Neural cell (in vitro differentiated cells): ENCODE data around the gene VPS54.

Source experiments
- CTCF ChIP-seq: fragments of 450-650 bp; IDR thresholded peaks from 2 replicates; pipeline ENCODE4 v1.5.1; 2014; ENCODE audit warnings: antibody characterized with exemption, mild to moderate bottlenecking, moderate library complexity; ENCODE audit not compliant: poor library complexity, severe bottlenecking
- EP300 ChIP-seq: fragments of 450-650 bp; conservative IDR thresholded peaks from 2 replicates; pipeline ENCODE4 v1.6.1; 2014; ENCODE audit warnings: antibody characterized with exemption, mild to moderate bottlenecking, moderate library complexity; ENCODE audit not compliant: poor library complexity, severe bottlenecking
- EZH2 ChIP-seq: fragments of 200-600, 300-800 bp; shearing (Covaris generic), sonication (generic); IDR thresholded peaks from 2 replicates; pipeline ENCODE4 v1.6.1; 2014; ENCODE audit warnings: antibody characterized with exemption, low read length, borderline replicate concordance, mild to moderate bottlenecking; ENCODE audit not compliant: insufficient read depth, poor library complexity, severe bottlenecking
- POLR2AphosphoS5 ChIP-seq: IDR thresholded peaks from 2 replicates; pipeline ENCODE4 v1.6.1; 2012
- RAD21 ChIP-seq: fragments of 450-650 bp; conservative IDR thresholded peaks from 2 replicates; pipeline ENCODE4 v1.6.1; 2014; ENCODE audit warnings: antibody characterized with exemption, mild to moderate bottlenecking, moderate library complexity
- REST ChIP-seq: IDR thresholded peaks from 2 replicates; pipeline ENCODE4 v1.6.1; 2012; ENCODE audit warnings: borderline replicate concordance
- SMC3 ChIP-seq: fragments of 450-650 bp; conservative IDR thresholded peaks from 2 replicates; pipeline ENCODE4 v1.6.1; 2014; ENCODE audit warnings: antibody characterized with exemption, mild to moderate bottlenecking, moderate library complexity; ENCODE audit not compliant: poor library complexity
- TAF1 ChIP-seq: IDR thresholded peaks from 2 replicates; pipeline ENCODE4 v1.6.1; 2012; ENCODE audit warnings: low read depth

- TF ChIP-seq CTCF: no peak
- no peak for TF ChIP-seq POLR2AphosphoS5
- TF ChIP-seq EZH2: no peak
- TF ChIP-seq SMC3: no peak
- TF ChIP-seq RAD21: no peak
- TF ChIP-seq REST: no peak
- TF ChIP-seq EP300: no peak
- TF ChIP-seq TAF1: no peak
Observed at GRCh38 chr2:64013053-64013452, 6.2 kb downstream of the VPS54 start.
